GM19239 (cell line): Measurements from ENCODE around the gene MYCBP2.
"Not testable (repeated sequence)": the region's sequence is repeated elsewhere in the genome, so short reads cannot be mapped to it uniquely, and the experiment has no call there.

Experiments
- DNase-seq: peaks from one replicate; pipeline ENCODE4 v3.0.0; 2011; ENCODE audit warnings: low spot score; ENCODE audit not compliant: insufficient read length
- FAIRE-seq: peaks from 2 replicates; lab custom pipeline; 2011; peaks lifted over from hg19 to GRCh38; lab: Jason Lieb, UNC

MYCBP2 gene

DNA sequence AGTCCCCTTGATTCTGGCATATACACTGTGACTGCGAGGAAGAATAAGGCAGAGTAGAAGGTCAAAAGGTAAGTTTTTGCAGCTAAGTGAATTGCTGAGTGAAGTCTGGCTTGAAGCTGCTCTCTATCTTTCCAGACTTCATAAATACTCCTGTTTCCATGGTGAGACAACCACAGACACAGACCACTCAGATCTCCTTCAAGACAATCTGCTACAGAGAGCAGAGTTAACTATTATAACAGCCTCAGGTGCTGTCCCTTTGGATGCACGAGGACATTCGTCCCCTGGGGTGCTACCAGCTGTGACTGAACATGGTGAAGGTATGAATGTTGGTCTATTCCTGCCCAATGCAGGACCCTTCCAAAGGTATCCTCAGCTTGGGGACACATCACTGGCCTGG lies 104.0 kb downstream of the MYCBP2 start:
- DNase-seq, result no peak
- peak; percentile 26 for FAIRE-seq

DNA sequence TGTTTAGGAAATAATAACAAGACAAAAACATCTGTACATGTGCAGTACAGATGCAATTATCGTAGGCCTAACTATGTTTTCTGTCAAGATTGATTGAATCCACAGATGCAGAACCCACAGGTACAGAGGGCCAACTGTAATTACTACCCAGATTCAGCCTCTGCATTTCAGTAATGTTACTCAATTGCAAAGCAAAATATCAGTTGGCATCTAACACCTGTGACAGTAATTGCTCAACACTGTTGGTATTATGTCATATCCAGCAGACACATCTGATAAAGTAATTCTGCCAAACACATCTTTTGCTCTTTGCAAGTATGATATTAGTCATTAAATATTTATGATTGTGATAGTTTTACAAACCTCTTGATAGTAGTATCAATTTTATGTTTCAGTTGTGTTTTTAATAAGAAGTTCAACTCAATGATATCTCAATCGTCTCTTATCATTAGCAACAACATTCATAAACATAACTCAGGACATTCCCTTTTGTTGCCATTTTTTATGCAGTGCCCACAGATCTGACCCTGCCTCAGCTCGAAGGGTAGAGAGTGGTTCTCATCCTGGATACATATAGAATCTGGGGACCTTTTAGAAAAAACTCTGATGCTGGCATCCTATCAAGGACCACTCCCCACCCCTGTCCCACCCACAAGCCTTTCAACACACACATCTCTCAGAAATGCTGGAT lies 104.7 kb downstream of the MYCBP2 start:
- FAIRE-seq (peak; percentile 8), DNase-seq (no peak)

- DNase-seq, result no peak
- FAIRE-seq, result peak; percentile 57
These were observed 107.5 kb downstream of the MYCBP2 start for GRCh38 chr13:77219401-77219800.

DNA sequence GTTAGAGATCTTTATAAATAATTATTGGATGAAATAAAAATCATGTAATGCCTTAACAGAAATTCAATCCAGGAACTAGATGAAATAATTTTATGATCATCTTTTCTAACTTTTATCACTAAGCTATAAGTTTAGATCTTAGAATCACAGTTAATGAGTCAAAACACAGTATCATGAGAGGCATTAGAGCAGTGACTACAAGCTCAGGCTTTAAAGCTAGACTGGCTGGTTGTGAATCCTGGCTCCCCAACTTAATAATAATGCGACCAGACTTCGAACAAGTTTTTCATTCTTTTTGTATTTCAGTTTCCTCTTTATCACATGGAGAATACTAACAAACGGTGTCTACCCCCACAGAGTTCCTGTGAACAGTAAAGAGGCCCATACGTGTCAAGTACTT lies 108.6 kb downstream of the MYCBP2 start:
- DNase-seq (no peak), FAIRE-seq (no peak)

GRCh38 chr13:77215543-77215942 lies 111.4 kb downstream of the MYCBP2 start:
- FAIRE-seq (no peak), DNase-seq (no peak)

- DNase-seq (no peak), FAIRE-seq (no peak)
These were observed 113.2 kb downstream of the MYCBP2 start for GRCh38 chr13:77213644-77214043.

DNA sequence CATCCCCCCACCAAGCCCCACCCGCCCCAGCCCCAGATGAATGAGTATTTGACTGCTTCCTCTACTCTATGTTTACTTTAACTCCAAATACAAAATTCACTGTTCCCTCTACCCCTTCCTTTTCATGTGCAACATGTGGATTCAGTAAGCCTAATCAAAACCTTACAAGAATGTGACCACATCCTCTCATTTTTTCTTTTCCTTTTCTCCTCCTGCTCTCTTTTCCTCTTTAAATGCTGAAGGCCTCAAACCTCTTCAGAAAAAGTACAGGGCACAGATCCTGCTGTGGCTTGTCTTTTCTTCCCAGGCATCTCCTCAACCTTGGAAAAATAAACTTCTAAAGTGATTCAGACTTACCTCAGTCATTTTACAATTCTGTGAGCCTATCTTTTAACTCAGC lies 119.0 kb downstream of the MYCBP2 start:
- FAIRE-seq, result peak; percentile 44
- no peak for DNase-seq

DNA sequence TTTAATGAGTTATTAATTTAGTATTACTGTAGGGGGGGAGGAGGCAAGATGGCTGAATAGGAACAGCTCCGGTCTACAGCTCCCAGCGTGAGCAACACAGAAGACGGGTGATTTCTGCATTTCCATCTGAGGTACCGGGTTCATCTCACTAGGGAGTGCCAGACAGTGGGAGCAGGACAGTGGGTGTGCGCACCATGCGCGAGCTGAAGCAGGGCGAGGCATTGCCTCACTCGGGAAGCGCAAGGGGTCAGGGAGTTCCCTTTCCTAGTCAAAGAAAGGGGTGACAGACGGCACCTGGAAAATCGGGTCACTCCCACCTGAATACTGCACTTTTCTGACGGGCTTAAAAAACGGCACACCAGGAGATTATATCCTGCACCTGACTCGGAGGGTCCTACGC lies 127.9 kb downstream of the MYCBP2 start:
- not testable (repeated sequence) for FAIRE-seq, DNase-seq

DNA sequence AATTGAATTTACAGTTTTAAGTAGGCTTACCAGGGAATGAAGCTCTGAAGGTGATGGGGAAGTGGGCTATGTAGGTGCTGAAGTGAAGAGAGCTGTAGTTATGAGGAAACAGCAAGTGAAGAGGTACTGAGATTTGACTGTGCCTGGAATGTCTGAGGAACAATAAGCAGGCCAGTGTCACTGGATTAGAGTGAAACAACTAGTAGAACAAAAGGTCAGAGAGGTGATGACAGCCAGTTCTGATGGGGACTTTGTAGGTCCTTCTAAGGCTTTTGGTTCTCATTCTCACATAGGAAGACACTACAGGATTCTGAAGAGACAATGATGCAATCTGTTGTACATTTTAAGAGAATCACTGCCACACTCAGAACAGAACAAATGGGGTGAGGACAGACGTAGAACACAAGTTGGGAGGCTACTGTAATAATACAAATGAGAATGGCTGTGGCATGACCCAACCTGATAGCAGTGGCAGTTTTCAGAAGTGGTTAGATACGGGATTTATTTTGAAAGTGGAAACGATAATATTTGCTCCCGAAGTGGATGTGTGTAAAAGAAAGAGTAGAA lies 130.8 kb downstream of the MYCBP2 start:
- DNase-seq (no peak), FAIRE-seq (peak; percentile 61)

DNA sequence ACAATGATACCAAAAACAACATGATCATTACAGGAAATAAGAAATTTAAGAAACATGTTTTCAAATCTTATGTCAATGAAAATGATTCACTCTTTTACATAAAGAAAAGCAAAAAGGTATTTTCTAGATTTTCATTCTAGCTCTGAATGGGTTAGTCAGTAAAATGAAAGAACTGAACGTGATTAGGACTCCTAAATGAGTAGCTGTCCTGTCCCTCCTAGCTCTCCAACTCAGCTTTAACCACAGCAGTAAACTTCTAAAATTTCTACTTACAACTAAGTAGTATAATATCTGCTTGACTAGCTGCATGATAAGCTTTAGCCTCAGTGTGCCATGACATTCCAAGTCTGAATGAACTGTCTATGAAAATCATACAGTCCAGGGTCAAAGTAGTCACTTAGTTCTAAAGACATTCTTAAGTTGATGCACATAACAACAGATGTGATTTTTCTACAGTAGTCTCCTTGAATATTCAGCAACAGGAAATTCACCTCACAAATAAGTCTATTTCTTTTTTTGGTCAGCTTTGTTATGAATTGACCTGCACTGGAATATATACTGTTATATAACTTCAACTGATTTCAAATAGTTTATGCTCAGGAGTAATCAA lies 136.4 kb downstream of the MYCBP2 start:
- FAIRE-seq, result no peak
- DNase-seq, result no peak

- DNase-seq (no peak), FAIRE-seq (no peak)
These were observed 141.2 kb downstream of the MYCBP2 start for GRCh38 chr13:77185721-77186120.

GRCh38 chr13:77184455-77184854 lies 142.4 kb downstream of the MYCBP2 start:
- DNase-seq, result peak; percentile 4
- peak; percentile 98 for FAIRE-seq

DNA sequence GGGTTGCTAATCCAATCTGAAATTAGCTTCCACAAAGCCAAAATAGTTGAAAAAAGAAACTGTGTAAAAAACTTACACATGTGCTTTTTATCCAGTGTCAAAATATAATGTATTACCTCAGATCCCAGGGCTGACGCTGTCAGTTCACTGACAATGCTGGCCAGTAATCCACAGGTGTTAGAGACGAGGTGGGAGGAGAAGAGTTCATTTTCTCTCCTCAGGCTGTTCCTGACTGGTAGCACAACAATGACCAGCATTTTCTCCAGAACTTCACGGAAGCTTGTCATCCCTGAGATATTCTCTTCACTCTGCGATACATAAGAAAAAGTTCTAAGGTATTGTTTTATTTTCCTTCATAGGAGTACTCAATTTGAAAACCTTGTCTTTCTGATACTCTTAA lies 146.9 kb downstream of the MYCBP2 start:
- FAIRE-seq, result no peak
- no peak for DNase-seq

DNA sequence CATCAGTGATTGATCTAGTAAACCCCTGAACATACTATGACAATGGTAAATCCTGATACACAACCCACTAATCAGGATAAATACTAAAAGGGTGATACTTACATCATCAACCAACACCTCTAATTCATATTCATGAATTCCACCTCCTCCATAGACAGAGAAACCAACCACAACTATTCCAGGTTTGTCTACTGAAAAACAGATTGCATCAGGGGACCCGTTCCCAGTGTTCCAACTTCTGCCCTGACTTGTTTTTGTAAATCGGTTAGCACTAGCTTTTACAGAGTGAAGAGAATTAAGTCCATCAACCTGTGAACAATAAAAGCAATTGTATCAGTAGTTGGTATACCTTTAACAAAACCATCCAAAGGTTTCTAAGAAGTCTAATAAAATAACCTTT lies 149.2 kb downstream of the MYCBP2 start:
- no peak for DNase-seq
- peak; percentile 14 for FAIRE-seq

DNA sequence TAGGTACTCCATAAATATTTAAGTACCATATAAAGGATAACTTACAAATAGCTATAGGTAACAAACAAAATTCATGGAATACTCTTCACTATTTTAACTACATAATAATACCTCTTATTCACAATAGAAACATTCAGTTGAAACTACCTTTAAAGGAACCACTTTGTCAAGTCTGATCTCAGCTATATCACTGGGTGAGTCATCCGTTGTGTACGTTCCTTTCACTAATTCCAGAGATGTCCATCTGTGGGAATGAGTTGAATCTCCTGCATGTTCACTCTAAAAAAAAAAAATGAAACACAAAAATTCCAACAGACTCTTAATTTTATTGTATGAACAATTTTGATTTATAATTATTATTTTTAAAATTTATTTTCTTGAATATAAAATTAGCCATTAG lies 150.5 kb downstream of the MYCBP2 start:
- FAIRE-seq (no peak), DNase-seq (no peak)

DNA sequence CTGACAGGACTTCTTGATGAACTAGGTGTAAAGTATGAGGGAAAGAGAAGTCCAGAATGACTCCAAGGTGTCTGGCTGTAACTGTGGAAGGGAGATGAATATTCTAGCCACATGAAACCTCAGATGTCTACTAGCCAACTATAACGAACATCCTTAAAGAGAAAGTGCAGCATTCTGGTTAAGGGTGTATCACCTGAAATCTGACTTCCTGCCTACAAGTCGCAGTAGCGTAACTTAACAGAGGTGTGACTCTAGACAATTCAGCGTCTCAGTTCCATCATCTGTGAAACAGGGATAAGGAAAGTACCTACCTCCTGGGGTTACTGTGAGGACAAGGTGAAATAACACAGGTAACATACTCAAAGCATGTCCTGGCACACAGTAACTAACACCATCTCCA lies 154.2 kb downstream of the MYCBP2 start:
- no peak for DNase-seq
- FAIRE-seq, result no peak

- FAIRE-seq (no peak), DNase-seq (no peak)
These were observed 155.4 kb downstream of the MYCBP2 start for GRCh38 chr13:77171451-77171850.

DNA sequence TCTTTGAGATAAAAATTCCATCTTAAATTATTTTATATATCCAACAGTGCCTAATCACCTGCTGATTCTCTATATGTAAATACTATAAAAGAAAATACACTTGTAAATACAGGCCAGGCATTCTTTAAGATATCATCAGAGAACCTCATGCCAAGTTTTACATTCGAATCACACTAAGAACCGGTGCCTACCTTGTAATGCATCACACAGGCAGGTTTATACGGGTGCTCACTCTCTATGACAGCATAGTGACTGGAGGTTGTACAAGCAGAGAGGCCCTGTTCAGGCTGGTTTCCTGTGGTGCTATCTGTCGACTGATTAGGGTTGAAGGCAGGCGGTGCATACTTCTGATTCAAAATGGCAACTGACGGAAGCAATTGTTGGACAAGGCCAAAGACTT lies 158.7 kb downstream of the MYCBP2 start:
- FAIRE-seq (no peak), DNase-seq (no peak)

DNA sequence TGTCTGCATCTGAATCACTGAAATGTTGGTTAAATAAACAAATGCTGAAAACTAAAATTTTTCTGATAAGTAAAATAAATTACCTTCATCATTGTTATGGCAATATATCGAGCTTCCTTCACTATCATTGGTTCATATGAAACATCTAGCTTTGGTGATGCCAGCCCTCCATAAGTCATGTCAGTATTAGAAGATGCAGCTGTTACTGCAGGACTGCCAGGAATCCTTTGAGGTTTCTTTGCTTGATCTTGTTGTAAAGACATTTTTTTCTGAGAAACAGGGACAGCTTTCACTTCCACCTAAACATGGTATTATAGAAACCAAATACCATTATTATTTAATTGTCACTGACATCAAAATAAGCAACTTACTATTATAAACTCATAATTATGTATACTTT lies 176.2 kb downstream of the MYCBP2 start:
- no peak for FAIRE-seq
- DNase-seq, result no peak

DNA sequence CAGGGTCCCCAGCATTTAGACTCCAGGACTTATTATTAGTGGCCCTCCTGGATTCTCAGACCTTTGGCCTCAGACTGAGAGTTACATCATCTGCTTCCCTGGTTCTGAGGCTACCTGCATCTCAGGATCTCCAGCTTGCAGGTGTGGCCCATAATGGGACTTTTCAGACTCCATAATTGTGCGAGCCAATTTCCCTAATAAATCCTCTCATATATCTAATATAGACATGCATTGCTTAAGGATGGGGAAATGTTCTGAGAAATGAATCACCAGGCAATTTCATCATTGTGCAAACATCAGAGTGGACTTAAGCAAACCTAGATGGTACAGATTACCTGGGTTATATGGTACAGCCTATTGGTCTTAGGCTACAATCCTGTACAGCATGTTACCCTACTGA lies 183.5 kb downstream of the MYCBP2 start:
- no peak for FAIRE-seq
- no peak for DNase-seq

GRCh38 chr13:77139306-77139705 lies 187.6 kb downstream of the MYCBP2 start:
- DNase-seq (no peak), FAIRE-seq (no peak)

DNA sequence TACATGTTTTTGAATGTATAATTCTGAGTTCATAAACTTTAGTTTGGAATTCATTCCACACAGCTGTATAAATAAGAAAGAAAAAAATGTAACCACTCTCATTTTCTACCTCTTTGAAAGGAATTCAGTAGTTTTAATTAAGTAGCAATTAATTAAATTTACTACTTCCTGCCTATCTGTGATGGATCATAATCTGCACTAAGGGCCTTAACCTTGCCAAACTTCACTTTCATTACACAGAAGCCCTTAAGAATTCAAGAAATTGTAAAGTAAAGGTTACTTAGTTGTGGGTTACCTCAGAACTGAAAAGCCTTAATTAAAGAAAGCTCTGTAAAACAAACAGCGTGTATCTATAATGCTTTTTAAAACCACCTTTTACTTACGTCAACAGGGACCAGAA lies 188.1 kb downstream of the MYCBP2 start:
- DNase-seq (no peak), FAIRE-seq (no peak)
